MM.1S (cell line): ENCODE measurements around the gene GTF3C4.
A peak's percentile ranks its signal among the peaks of the same experiment; 100 is the strongest.

Experiments used
- DNase-seq: peaks from one replicate; pipeline ENCODE4 v3.0.0-alpha.2; 2015
- H2AFZ ChIP-seq: fragments of 300-600 bp; sonication (generic); 2 replicates; pipeline ENCODE4 v1.6.0; 2016; ENCODE audit warnings: antibody characterized with exemption, low read length
- H3F3A ChIP-seq: fragments of 300-600 bp; sonication (generic); 2 replicates; pipeline ENCODE4 v1.6.1; 2016; ENCODE audit warnings: mild to moderate bottlenecking, antibody characterized with exemption, low read length, moderate library complexity, mixed read lengths; ENCODE audit not compliant: insufficient read depth
- H3K27ac ChIP-seq: fragments of 300-600 bp; sonication (generic); 2 replicates; pipeline ENCODE4 v1.5.1; 2016; ENCODE audit warnings: mild to moderate bottlenecking, low read length
- H3K27me3 ChIP-seq: fragments of 300-600 bp; sonication (generic); replicated peaks from 2 replicates; pipeline ENCODE4 v1.6.0; 2016; ENCODE audit warnings: low read length; ENCODE audit not compliant: insufficient read depth
- H3K36me3 ChIP-seq: fragments of 300-600 bp; sonication (generic); replicated peaks from 2 replicates; pipeline ENCODE4 v1.6.1; 2016; ENCODE audit warnings: mild to moderate bottlenecking, low read length, mixed read lengths; ENCODE audit not compliant: insufficient read depth
- H3K4me1 ChIP-seq: fragments of 300-600 bp; sonication (generic); 2 replicates; pipeline ENCODE4 v1.6.1; 2016; ENCODE audit warnings: low read length, mixed read lengths
- H3K4me2 ChIP-seq: fragments of 300-600 bp; sonication (generic); 2 replicates; pipeline ENCODE4 v1.6.0; 2016; ENCODE audit warnings: low read depth, low read length
- H3K4me3 ChIP-seq: fragments of 300-600 bp; sonication (generic); 2 replicates; pipeline ENCODE4 v1.5.1; 2016; ENCODE audit warnings: low read length, mixed read lengths
- H3K79me2 ChIP-seq: fragments of 300-600 bp; sonication (generic); 2 replicates; pipeline ENCODE4 v1.6.1; 2016; ENCODE audit warnings: mixed run types, low read length, mixed read lengths
- H3K9ac ChIP-seq: fragments of 300-600 bp; sonication (generic); 2 replicates; pipeline ENCODE4 v1.6.1; 2016; ENCODE audit warnings: low read length, mixed read lengths
- H3K9me2 ChIP-seq: fragments of 300-600 bp; sonication (generic); replicated peaks from 2 replicates; pipeline ENCODE4 v1.6.1; 2016; ENCODE audit warnings: mild to moderate bottlenecking, low read length, mixed read lengths; ENCODE audit not compliant: insufficient read depth
- H3K9me3 ChIP-seq: fragments of 300-600 bp; sonication (generic); replicated peaks from 2 replicates; pipeline ENCODE4 v1.6.1; 2016; ENCODE audit warnings: mild to moderate bottlenecking, low read length, mixed read lengths; ENCODE audit not compliant: insufficient read depth
- H4K20me1 ChIP-seq: fragments of 300-600 bp; sonication (generic); 2 replicates; pipeline ENCODE4 v1.6.1; 2016; ENCODE audit warnings: mild to moderate bottlenecking, low read length, moderate library complexity, mixed read lengths; ENCODE audit not compliant: insufficient read depth
- CTCF ChIP-seq: fragments of 300-600 bp; sonication (generic); IDR thresholded peaks from 2 replicates; pipeline ENCODE4 v1.5.1; 2016; ENCODE audit warnings: antibody characterized with exemption, low read length, mixed read lengths
- EZH2 ChIP-seq: fragments of 300-600 bp; sonication (generic); optimal IDR thresholded peaks from 2 replicates; pipeline ENCODE3; 2017; ENCODE audit warnings: low read depth, mild to moderate bottlenecking, antibody characterized with exemption, low read length, mixed read lengths
- EZH2phosphoT487 ChIP-seq: fragments of 300-600 bp; sonication (generic); IDR thresholded peaks from 2 replicates; pipeline ENCODE4 v1.6.1; 2018; ENCODE audit warnings: antibody characterized with exemption, low read length

The GTF3C4 gene

GRCh38 chr9:132651259-132651658 lies 19.0 kb upstream of the GTF3C4 start:
- peaks cover 8% of the 10 kb centered on the region; the same call in 1 of the 2 replicates for H3K36me3 ChIP-seq

GRCh38 chr9:132656299-132656698 lies 14.0 kb upstream of the GTF3C4 start:
- Histone ChIP-seq H3K4me3 (no peak overlapping the region), H3K4me2 (no peak overlapping the region), H3K27me3 (no peaks in the 10 kb centered on the region), H3K9me3 (no peaks in the 10 kb centered on the region; the same call in 1 of the 2 replicates), H3K9ac (no peak overlapping the region), H4K20me1 (no peaks in the 10 kb centered on the region), H3K9me2 (no peaks in the 10 kb centered on the region), H2AFZ (no peak overlapping the region), H3K36me3 (no peaks in the 10 kb centered on the region; the same call in 1 of the 2 replicates), H3F3A (no peaks in the 10 kb centered on the region), H3K27ac (no peak overlapping the region), H3K4me1 (no peaks in the 10 kb centered on the region), H3K79me2 (no peaks in the 10 kb centered on the region)
- no peak for DNase-seq
- TF ChIP-seq CTCF (no peak), EZH2 (no peak)

More at GRCh38 chr9:132651259-132651658, 19.0 kb upstream of the GTF3C4 start:
- no peaks in the 10 kb centered on the region for H3K4me1 ChIP-seq
- H3K27ac ChIP-seq, result no peak overlapping the region
- H2AFZ ChIP-seq, result no peak overlapping the region
- peak; percentile 35 for TF ChIP-seq CTCF
- no peak for TF ChIP-seq EZH2phosphoT487
- no peaks in the 10 kb centered on the region for H3K9me3 ChIP-seq
- no peaks in the 10 kb centered on the region for H3K27me3 ChIP-seq
- peak; percentile 27 for DNase-seq
- H3K4me3 ChIP-seq, result no peak overlapping the region
- H3F3A ChIP-seq, result no peaks in the 10 kb centered on the region
- no peak overlapping the region for H3K4me2 ChIP-seq
- no peaks in the 10 kb centered on the region for H4K20me1 ChIP-seq
- no peaks in the 10 kb centered on the region for H3K79me2 ChIP-seq
- no peaks in the 10 kb centered on the region for H3K9me2 ChIP-seq
- no peak overlapping the region for H3K9ac ChIP-seq

- Histone ChIP-seq H2AFZ (no peak overlapping the region), H3K4me1 (no peaks in the 10 kb centered on the region), H3K27ac (no peak overlapping the region), H3K9me3 (no peaks in the 10 kb centered on the region; the same call in 1 of the 2 replicates), H3K27me3 (no peaks in the 10 kb centered on the region), H3K9me2 (no peaks in the 10 kb centered on the region), H3F3A (no peaks in the 10 kb centered on the region), H3K36me3 (no peaks in the 10 kb centered on the region; the same call in 1 of the 2 replicates), H3K4me2 (no peak overlapping the region), H3K4me3 (no peak overlapping the region), H3K79me2 (peaks cover 46% of the 10 kb centered on the region), H4K20me1 (no peaks in the 10 kb centered on the region), H3K9ac (no peak overlapping the region)
- no peak for DNase-seq
- TF ChIP-seq EZH2 (no peak), EZH2phosphoT487 (no peak), CTCF (no peak)
Observed at GRCh38 chr9:132662152-132662945, 7.9 kb upstream of the GTF3C4 start.
